ENCODE results near the gene MTOR. TPM values are rescaled to one million over a fixed set of nuclear protein-coding genes. Genes with fewer than 3 reads are reported as not detected.

Gene MTOR
- total and polyA plus RNA-seq, 2 of the 8 experiments (the other 6 are each of a cell fraction or from before 2014, with no cell fraction given), result 44.2 to 76.8 TPM

DNA sequence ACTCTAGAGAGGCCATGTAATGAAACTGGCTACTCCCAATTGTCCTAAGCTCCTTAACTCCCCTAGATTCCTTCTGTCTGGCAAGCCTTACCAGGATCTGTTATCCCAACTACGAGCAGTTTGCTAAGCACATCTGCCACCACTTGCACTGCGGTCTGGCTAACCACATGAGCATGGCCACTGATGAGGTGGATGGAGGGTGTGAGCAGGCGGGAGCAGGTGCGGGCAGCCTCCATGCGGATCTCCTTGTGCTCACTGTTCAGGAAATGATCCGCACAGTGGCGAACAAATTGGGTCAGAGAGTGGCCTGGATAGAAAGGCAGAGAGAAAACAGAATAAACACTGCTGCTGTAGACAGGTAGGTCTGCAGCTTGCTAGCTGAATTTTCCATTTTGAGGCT is 24.0 kb downstream of the MTOR start:
- no peak overlapping the region for H2AFZ ChIP-seq (ENCODE audit: low read length)
- H2BK20ac ChIP-seq (ENCODE audit: low read length), result no peak overlapping the region
- no peak overlapping the region for H3K4ac ChIP-seq (replicated peaks; ENCODE audit: insufficient read length, low read depth, low read length)
- no peak overlapping the region for H2AK5ac ChIP-seq (ENCODE audit: low read depth, low read length)
- peaks cover 0 to 7% of the 10 kb centered on the region in 2 experiments for H4K20me1 ChIP-seq (replicated peaks in 1 of 2; ENCODE audit: control insufficient read depth in 1 of 2, insufficient read depth in 2 of 2, low read length in 2 of 2)
- peaks cover 35 to 80% (median 58%) of the 10 kb centered on the region in 4 experiments for H3K36me3 ChIP-seq (ENCODE audit: control insufficient read depth in 2 of 4, insufficient read depth in 4 of 4, low read length in 3 of 4)
- H3K14ac ChIP-seq (ENCODE audit: insufficient read length), result no peak overlapping the region
- H3K9me3 ChIP-seq (ENCODE audit: insufficient read depth in 2 of 2, low read depth in 1 of 2, low read length in 1 of 2), result no peaks in the 10 kb centered on the region
- H3K4me3 ChIP-seq (ENCODE audit: extremely low read depth in 1 of 4, insufficient read depth in 2 of 4, low read depth in 3 of 4, low read length in 4 of 4), result no peak overlapping the region
- CTCF ChIA-PET (ENCODE audit: partially characterized antibody), result interaction anchor here (0.5 to 1.5 kb wide), 2 partner anchors 58 to 200 kb away, joined by 3 to 4 read pairs; no protein-coding TSS in a partner anchor
- no peak overlapping the region for H2BK12ac ChIP-seq (ENCODE audit: low read depth, low read length)
- H3K23ac ChIP-seq (ENCODE audit: insufficient read length), result no peak overlapping the region
- no peak overlapping the region for H4K91ac ChIP-seq (replicated peaks; ENCODE audit: insufficient read length, low read length)
- H3K79me1 ChIP-seq (ENCODE audit: low read depth, low read length), result no peaks in the 10 kb centered on the region
- no peak for FAIRE-seq
- no peak for DNase-seq (ENCODE audit: low read depth in 1 of 2, low spot score in 2 of 2)
- H3K18ac ChIP-seq (ENCODE audit: extremely low read depth, low read length), result no peak overlapping the region
- no peak for TF ChIP-seq SAP30 (IDR thresholded peaks at IDR 0.05; ENCODE audit: insufficient read depth, insufficient replicate concordance, low read length)
- TF ChIP-seq NANOG (IDR thresholded peaks at IDR 0.05; ENCODE audit: insufficient read depth, low read depth, low read length, poor library complexity, severe bottlenecking), result no peak
- TF ChIP-seq ASH2L (IDR thresholded peaks at IDR 0.05; ENCODE audit: low read length), result no peak
- TF ChIP-seq TCF12 (IDR thresholded peaks at IDR 0.05; ENCODE audit: low read depth, low read length), result no peak
- TF ChIP-seq POU5F1 (IDR thresholded peaks at IDR 0.05; ENCODE audit: low read depth, low read length), result no peak
- TF ChIP-seq RFX5 (IDR thresholded peaks at IDR 0.05; ENCODE audit: borderline replicate concordance, low read depth, low read length), result no peak
- TF ChIP-seq MAFK (IDR thresholded peaks at IDR 0.05; ENCODE audit: low read depth, low read length), result no peak
- no peak for TF ChIP-seq CREB1 (IDR thresholded peaks at IDR 0.05)
- no peak for TF ChIP-seq GABPA (IDR thresholded peaks at IDR 0.05; ENCODE audit: borderline replicate concordance, insufficient read depth, low read length)
- no peak for TF ChIP-seq RBBP5 (IDR thresholded peaks at IDR 0.05; ENCODE audit: borderline replicate concordance, low read depth, low read length)
- TF ChIP-seq NRF1 (IDR thresholded peaks at IDR 0.05; ENCODE audit: low read depth, low read length), result no peak
- H3K56ac ChIP-seq (replicated peaks; ENCODE audit: insufficient read length, low read depth, low read length), result no peak overlapping the region
- no peaks in the 10 kb centered on the region for H3K4me1 ChIP-seq (replicated peaks in 1 of 4; ENCODE audit: control insufficient read depth in 3 of 4, insufficient read depth in 4 of 4, low read length in 3 of 4)
- no peak overlapping the region for H4K5ac ChIP-seq (ENCODE audit: insufficient read length, low read depth, low read length)
- no peak overlapping the region for H3K27ac ChIP-seq (ENCODE audit: low read depth, low read length)
- no peak overlapping the region for H4K8ac ChIP-seq (ENCODE audit: extremely low read depth, insufficient read depth, low read length)
- H3K27me3 ChIP-seq (replicated peaks in 1 of 4; ENCODE audit: control insufficient read depth in 3 of 4, extremely low read depth in 1 of 4, insufficient read depth in 3 of 4, low read length in 3 of 4), result no peaks in the 10 kb centered on the region
- no peak overlapping the region for H3K9ac ChIP-seq (replicated peaks in 1 of 4; ENCODE audit: extremely low read depth in 1 of 4, low read depth in 3 of 4, low read length in 3 of 4)
- H3K79me2 ChIP-seq (ENCODE audit: control insufficient read depth in 1 of 2, insufficient read depth in 2 of 2, low read length in 2 of 2), result no peaks in the 10 kb centered on the region
- H3K23me2 ChIP-seq (ENCODE audit: low read depth, low read length), result no peaks in the 10 kb centered on the region
- POLR2A ChIA-PET (ENCODE audit: partially characterized antibody), result interaction anchor here (1.0 kb wide), 1 partner anchor 53 kb away, joined by 3 read pairs; no protein-coding TSS in a partner anchor
- 92% methylated on average over 7 of the region's 7 CpGs; no CpG with 5 or more reads in 1 of the 2 experiments for WGBS, 2 experiments (ENCODE audit: extremely low coverage in 1 of 2, insufficient coverage in 1 of 2, insufficient read length in 1 of 2, insufficient replicate concordance in 2 of 2, low coverage in 1 of 2, low lambda C conversion rate in 2 of 2, missing lambda C conversion rate in 1 of 2)
- H2BK15ac ChIP-seq (ENCODE audit: low read length), result no peak overlapping the region
- H2BK5ac ChIP-seq (ENCODE audit: low read depth, low read length), result no peak overlapping the region
- H2BK120ac ChIP-seq (replicated peaks; ENCODE audit: low read depth, low read length), result no peak overlapping the region
- no peak overlapping the region for H3K4me2 ChIP-seq (ENCODE audit: insufficient read depth in 1 of 2, low read depth in 2 of 2, low read length in 2 of 2)

All from H1 (cell line).